HUES6 (cell line): ENCODE results near the gene ZNRF4.

Experiments
- H3K27ac ChIP-seq: 2 replicates; pipeline ENCODE4 v1.7.0; 2013; ENCODE audit warnings: low read depth, mild to moderate bottlenecking, low read length, inconsistent platforms
- H3K27me3 ChIP-seq: 2 replicates; pipeline ENCODE4 v1.6.1; 2013; ENCODE audit warnings: low read length; ENCODE audit not compliant: control insufficient read depth, insufficient read depth
- H3K36me3 ChIP-seq: 2 replicates; pipeline ENCODE4 v1.6.1; 2013; ENCODE audit warnings: low read length; ENCODE audit not compliant: control insufficient read depth, insufficient read depth
- H3K4me1 ChIP-seq: 2 replicates; pipeline ENCODE4 v1.6.1; 2013; ENCODE audit warnings: low read length; ENCODE audit not compliant: control insufficient read depth, insufficient read depth
- H3K4me3 ChIP-seq: 2 replicates; pipeline ENCODE4 v1.5.1; 2013; ENCODE audit warnings: low read depth, low read length
- H3K9ac ChIP-seq: one replicate; pipeline ENCODE4 v1.6.1; 2013; ENCODE audit warnings: mild to moderate bottlenecking, low read length
- H3K9me3 ChIP-seq: 2 replicates; pipeline ENCODE4 v1.6.1; 2013; ENCODE audit warnings: low read depth, low read length; ENCODE audit not compliant: control insufficient read depth, insufficient read depth

The ZNRF4 gene

DNA sequence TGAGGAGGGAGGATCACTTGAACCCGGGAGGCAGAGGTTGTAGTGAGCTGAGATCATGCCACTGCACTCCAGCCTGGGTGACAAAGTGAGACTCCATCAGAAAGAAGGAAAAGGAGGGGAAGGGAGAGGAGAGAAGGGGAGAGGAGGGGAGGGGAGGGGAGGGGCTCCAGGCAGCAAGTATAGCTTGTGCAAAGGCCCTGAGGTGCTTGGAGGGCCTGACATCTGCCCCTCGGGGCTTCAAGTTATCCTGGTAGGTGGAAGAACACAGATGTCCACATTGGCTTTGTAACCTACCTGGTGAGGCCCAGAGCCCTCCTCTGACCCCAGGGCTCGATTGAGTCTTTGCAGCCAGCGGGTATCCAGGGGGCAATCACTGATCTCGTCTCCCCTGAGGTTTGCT lies 11.5 kb upstream of the ZNRF4 start:
- H3K27ac ChIP-seq, result no peak overlapping the region
- no peak overlapping the region for H3K4me3 ChIP-seq
- no peaks in the 10 kb centered on the region for H3K4me1 ChIP-seq
- peaks cover 16% of the 10 kb centered on the region; the same call in 1 of the 2 replicates for H3K27me3 ChIP-seq
- H3K9me3 ChIP-seq, result no peaks in the 10 kb centered on the region
- no peak overlapping the region for H3K9ac ChIP-seq
- no peaks in the 10 kb centered on the region for H3K36me3 ChIP-seq

DNA sequence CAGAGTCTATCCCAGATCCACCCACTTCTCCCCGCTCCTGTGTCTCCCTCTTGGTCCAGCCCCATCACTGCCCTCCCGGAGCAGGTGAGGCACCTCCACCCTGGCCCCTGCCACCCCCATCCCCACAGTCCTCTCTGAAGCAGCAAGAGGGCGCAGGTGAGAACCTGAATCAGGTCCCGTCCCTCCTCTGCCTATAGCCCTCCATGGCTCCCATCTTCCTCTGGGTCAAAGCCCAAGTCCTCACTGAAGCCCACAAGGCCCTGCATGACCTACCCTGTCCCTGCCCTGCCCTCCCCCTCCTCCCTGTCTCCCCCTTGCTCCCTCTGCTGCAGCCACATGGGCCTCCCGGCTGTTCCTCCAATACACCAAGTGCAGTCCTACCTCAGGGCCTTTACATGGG lies 10.8 kb upstream of the ZNRF4 start:
- no peak overlapping the region for H3K27ac ChIP-seq
- H3K4me1 ChIP-seq, result no peaks in the 10 kb centered on the region
- peaks cover 18% of the 10 kb centered on the region; the same call in 1 of the 2 replicates for H3K27me3 ChIP-seq
- H3K36me3 ChIP-seq, result no peaks in the 10 kb centered on the region
- H3K4me3 ChIP-seq, result no peak overlapping the region
- H3K9ac ChIP-seq, result no peak overlapping the region
- no peaks in the 10 kb centered on the region for H3K9me3 ChIP-seq

DNA sequence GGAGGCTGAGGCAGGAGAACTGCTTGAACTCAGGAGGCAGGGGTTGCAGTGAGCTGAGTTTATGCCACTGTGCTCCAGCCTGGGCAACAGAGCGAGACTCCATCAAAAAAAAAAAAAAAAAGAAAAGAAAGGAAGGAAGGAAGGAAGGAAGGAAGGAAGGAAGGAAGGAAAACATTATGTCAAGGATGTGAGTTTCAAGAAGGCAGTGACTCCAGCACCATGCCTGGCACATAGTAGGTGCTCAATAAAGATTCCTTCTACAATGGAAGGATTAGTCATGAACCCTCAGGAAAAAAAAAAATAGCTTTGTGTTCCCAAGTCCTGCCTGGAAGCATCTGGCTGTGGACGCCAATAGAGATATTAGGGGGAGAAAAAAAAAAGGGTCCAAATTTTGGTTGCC lies 10.1 kb upstream of the ZNRF4 start:
- H3K4me3 ChIP-seq, result no peak overlapping the region
- no peaks in the 10 kb centered on the region for H3K36me3 ChIP-seq
- no peaks in the 10 kb centered on the region for H3K4me1 ChIP-seq
- H3K9ac ChIP-seq, result no peak overlapping the region
- no peak overlapping the region for H3K27ac ChIP-seq
- H3K9me3 ChIP-seq, result no peaks in the 10 kb centered on the region
- H3K27me3 ChIP-seq, result peaks cover 21% of the 10 kb centered on the region; the same call in 1 of the 2 replicates

DNA sequence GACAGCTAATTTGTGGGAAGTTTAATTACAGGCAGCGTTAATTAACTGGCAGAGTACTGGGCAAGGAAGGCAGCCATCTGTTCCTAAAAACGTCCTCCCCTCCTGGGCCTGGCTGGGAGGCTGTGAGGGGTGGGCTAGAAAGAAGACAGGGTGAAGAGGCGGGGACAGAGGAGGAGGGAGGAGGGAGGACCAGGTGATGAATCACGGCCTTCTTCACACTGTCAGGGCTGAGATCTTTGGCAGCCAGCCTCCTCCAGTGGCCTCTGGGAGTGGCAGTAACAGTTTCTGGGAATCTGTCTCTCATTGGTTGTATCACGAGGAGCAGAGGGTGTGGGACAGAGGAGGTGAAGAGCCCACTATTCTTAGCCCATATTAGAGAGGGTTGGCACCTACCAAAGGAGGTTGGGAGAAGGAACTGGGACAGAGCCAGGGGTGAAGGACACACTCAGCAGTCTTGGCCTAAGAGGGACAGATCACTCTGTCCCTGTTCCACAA lies 9.6 kb upstream of the ZNRF4 start:
- Histone ChIP-seq H3K27ac (no peak overlapping the region), H3K36me3 (no peaks in the 10 kb centered on the region), H3K9ac (no peak overlapping the region), H3K4me1 (no peaks in the 10 kb centered on the region), H3K27me3 (peaks cover 22% of the 10 kb centered on the region), H3K9me3 (no peaks in the 10 kb centered on the region), H3K4me3 (no peak overlapping the region)

DNA sequence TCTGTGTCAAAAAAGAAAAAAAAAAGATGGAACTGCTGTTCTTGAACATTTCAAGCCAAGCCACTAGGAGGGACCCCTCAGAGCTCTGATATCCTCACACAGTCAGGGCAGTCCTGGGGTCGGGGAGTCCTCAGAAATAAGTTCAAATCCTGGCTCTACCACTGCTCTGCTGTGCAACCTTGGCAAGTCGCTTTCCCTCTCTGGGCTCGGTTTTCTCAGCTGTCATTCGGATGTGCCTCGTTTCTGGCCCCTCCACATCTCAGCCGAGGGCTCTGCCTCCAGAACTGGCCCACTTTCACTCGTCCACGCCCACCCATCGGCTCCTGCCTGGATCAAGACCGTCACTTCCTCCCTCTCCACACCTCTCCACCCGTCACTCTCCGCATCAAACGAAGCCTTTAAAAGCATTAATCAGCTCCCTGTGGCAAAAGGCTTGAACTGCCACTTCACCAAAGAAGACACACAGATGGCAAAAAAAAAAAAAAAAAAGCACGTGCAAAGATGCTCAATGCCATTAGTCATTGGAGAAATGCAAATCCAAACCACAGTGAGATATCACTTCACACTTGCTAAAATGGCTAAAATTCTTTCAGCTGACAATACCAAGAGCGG lies 7.4 kb upstream of the ZNRF4 start:
- no peak overlapping the region for H3K27ac ChIP-seq
- H3K9ac ChIP-seq, result no peak overlapping the region
- H3K4me1 ChIP-seq, result no peaks in the 10 kb centered on the region
- H3K27me3 ChIP-seq, result peaks cover 19% of the 10 kb centered on the region
- no peaks in the 10 kb centered on the region for H3K36me3 ChIP-seq
- H3K9me3 ChIP-seq, result peaks cover under 1% of the 10 kb centered on the region; the same call in 1 of the 2 replicates
- H3K4me3 ChIP-seq, result no peak overlapping the region

DNA sequence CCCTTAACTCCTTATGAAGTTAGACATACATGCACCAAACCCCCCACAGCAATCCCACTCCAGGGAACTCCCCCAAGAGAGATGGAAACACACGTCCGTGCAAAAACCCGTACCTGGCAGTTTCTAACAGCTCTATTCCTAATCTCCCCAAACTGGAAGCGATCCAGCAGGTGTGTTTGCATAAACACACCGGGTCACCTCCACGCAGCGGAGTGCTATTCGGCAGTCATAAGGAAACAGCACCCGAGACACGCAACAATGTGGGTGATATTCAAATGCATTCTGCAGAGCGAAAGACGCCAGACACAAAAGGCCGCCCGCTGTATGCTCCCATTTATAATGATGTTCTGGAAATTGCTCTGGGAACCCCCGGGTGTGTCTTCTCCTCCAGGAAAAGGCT lies 6.8 kb upstream of the ZNRF4 start:
- no peak overlapping the region for H3K4me3 ChIP-seq
- peaks cover 6% of the 10 kb centered on the region for H3K9me3 ChIP-seq
- H3K36me3 ChIP-seq, result no peaks in the 10 kb centered on the region
- no peaks in the 10 kb centered on the region for H3K4me1 ChIP-seq
- no peak overlapping the region for H3K27ac ChIP-seq
- no peak overlapping the region for H3K9ac ChIP-seq
- peaks cover 19% of the 10 kb centered on the region for H3K27me3 ChIP-seq

DNA sequence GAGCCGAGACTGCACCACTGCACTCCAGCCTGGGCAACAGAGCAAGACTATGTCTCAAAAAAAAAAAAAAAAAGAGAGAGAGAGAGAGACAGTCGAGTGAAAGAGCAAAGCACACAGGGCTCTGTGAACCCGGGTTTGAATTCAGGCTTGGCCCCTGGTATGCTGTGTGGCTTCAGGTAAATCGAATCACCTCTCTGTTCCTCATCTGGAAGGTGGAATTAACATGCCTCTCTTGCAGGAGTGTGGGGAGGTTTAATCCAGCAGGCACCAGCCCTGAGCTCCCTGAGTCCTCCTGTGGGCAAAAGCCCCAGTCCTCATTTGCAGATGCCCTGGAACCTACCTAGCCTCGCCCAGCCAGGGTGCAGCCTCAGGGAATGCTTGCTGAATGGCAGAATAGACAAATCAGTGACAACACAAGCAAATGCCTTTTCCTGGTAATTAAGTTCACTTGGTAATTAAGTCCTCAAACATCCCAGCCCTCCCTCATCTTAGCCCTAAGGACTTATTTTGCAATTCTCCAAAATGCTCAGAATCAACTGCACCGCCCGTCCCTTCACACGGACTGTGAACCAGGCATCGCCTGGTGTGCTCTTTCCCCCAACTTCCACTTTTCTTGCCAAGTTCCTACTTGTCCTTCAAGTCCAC lies 4.6 kb upstream of the ZNRF4 start:
- Histone ChIP-seq H3K9ac (no peak overlapping the region), H3K27me3 (peaks cover 19% of the 10 kb centered on the region), H3K36me3 (no peaks in the 10 kb centered on the region), H3K27ac (no peak overlapping the region), H3K4me3 (no peak overlapping the region), H3K4me1 (no peaks in the 10 kb centered on the region), H3K9me3 (peaks cover 7% of the 10 kb centered on the region)

DNA sequence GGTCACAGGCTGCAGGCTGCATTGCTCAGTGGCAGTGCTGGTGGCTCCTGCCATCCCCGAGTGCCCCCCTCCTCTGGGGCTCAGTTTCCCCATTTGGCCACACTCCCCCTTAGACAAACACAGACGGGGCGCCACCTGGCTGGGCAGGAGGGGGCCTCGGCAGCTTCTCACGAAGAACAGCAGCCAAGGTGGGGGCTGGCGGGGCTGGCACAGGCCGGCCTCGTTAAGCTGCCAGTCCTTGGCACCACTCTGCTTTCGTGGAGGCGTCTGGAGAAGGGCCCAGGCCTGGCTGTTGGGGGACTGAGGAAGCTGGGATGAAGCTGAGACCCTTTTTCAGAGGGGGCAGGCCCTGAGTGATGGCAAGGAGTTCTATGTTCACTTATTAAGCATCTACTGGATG lies 3.7 kb upstream of the ZNRF4 start:
- H3K27ac ChIP-seq, result no peak overlapping the region
- H3K9ac ChIP-seq, result no peak overlapping the region
- peaks cover 19% of the 10 kb centered on the region for H3K27me3 ChIP-seq
- peaks cover 7% of the 10 kb centered on the region for H3K9me3 ChIP-seq
- H3K4me3 ChIP-seq, result no peak overlapping the region
- no peaks in the 10 kb centered on the region for H3K36me3 ChIP-seq
- no peaks in the 10 kb centered on the region for H3K4me1 ChIP-seq

DNA sequence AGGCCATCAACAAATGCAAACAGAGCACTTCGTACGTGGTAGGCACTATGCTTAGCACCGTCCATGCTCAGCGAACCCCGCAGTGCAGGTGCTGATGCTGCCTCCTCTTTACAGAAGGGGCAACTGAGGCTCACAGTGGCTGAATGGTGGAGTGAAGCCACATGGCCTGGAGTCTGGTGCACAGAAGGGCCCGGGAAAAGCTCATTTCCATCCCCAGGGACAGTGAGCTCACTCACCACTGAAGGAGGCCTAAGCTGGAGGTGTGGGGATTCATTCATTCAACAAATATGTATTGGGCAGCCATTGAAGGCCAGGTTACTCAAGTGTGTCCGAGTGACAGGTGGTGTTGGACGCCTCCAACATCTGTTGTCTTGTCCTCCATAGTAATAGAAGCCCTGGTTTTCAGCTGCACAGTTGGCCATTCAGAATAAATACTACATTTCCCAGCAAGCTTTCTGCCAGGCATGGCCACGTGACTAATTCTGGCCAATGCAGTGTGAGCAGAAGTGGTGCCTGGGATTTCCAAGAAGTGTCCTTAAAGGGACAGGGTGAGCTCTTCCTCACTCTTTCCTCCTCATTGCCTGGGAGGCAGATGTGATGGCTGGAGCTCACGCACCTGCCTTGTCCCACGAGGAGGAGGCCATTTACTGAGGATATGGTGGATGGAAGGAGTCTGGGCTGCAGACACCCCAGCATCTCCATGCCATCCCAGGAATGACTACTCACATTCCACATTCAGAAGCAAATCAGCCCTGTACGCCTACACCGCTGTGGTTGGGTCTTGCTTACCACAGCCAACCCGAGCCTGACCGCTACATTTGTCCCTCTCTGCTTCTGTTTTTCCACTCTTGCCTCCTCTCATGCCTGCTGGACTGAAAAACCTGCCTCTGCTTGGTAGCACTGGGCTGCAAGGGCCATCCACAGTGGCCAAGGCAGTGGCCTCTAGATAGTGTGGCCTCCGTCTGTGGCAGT lies 2.3 kb upstream of the ZNRF4 start:
- no peaks in the 10 kb centered on the region for H3K4me1 ChIP-seq
- H3K27ac ChIP-seq, result no peak overlapping the region
- no peaks in the 10 kb centered on the region for H3K36me3 ChIP-seq
- H3K9ac ChIP-seq, result no peak overlapping the region
- H3K9me3 ChIP-seq, result peaks cover 7% of the 10 kb centered on the region
- H3K27me3 ChIP-seq, result peaks cover 16% of the 10 kb centered on the region
- no peak overlapping the region for H3K4me3 ChIP-seq

DNA sequence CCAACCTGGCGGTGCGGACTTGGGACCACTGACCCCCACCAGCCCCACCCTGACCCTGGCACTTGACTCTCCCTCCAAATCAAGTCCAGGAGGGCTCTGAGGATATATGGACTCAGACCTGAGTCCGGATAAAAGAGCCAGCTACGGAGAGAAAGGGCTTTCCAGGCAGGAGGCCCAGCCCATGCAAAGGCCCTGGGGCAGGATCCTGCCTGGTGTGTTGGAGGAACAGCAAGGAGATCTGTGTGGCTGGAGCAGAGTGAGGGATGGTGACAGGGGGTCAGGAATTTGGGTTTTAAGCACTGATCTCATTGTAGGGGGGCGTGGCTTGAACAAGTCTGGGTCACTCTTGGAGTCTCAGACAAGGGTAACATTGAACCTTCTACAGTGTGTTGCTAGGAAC lies 474 bp upstream of the ZNRF4 start:
- Histone ChIP-seq H3K9ac (no peak overlapping the region), H3K9me3 (peaks cover 7% of the 10 kb centered on the region), H3K27ac (no peak overlapping the region), H3K4me1 (no peaks in the 10 kb centered on the region), H3K27me3 (peaks cover 5% of the 10 kb centered on the region), H3K4me3 (no peak overlapping the region), H3K36me3 (no peaks in the 10 kb centered on the region)
